Activated CD4-positive, alpha-beta T cell treated with anti-CD3 and anti-CD28 coated beads for 36 hours (primary cell): ENCODE results near the gene MYOD1. TPM values are rescaled to one million over a fixed set of nuclear protein-coding genes. Genes with fewer than 3 reads are reported as not detected.
A peak's percentile ranks its signal among the peaks of the same experiment; 100 is the strongest.

Experiments used
- ATAC-seq: fragments of 200-7000 bp; cut with Tn5 transposase; one replicate; pipeline ENCODE4 v1.10.0; 2021; ENCODE audit warnings: mild to moderate bottlenecking, moderate library complexity
- CTCF ChIA-PET: fragments of 350-600 bp; sonication (Branson Sonifier 250); formaldehyde crosslinking; loops from one replicate; lab custom pipeline; 2021; ENCODE audit warnings: antibody characterized with exemption; lab: Charles Lee
- POLR2A ChIA-PET: fragments of 350-600 bp; sonication (Branson Sonifier 250); formaldehyde crosslinking; loops from one replicate; lab custom pipeline; 2021; ENCODE audit warnings: antibody characterized with exemption, inconsistent platforms; lab: Charles Lee
- DNase-seq: peaks from one replicate; pipeline ENCODE4 v3.0.0-alpha.2; 2020
- H3K27ac Mint-ChIP-seq: one replicate; pipeline ENCODE4 v1.8.0; 2021; ENCODE audit warnings: mixed read lengths
- H3K27me3 Mint-ChIP-seq: one replicate; pipeline ENCODE4 v1.8.0; 2021; ENCODE audit warnings: mixed read lengths
- H3K36me3 Mint-ChIP-seq: one replicate; pipeline ENCODE4 v1.8.0; 2021; ENCODE audit warnings: low read depth, mixed read lengths
- H3K4me1 Mint-ChIP-seq: one replicate; pipeline ENCODE4 v1.8.0; 2021; ENCODE audit warnings: mixed read lengths
- H3K4me3 Mint-ChIP-seq: one replicate; pipeline ENCODE4 v1.8.0; 2021; ENCODE audit warnings: mild to moderate bottlenecking, moderate library complexity, mixed read lengths
- H3K9me3 Mint-ChIP-seq: one replicate; pipeline ENCODE4 v1.8.0; 2021; ENCODE audit warnings: low read depth, mixed read lengths
- intact Hi-C, 2 experiments: fragments of 100-400 bp; cut with DNase I in 1 of 2; cut with micrococcal nuclease in 1 of 2; formaldehyde crosslinking; loops; one replicate each; pipeline versions ENCODE4 v1.14.2 to v1.15.1; 2022 to 2024; cut with DNase I, micrococcal nuclease
- total RNA-seq, 2 experiments: library from RNA; stranded (reverse); gene quantifications; one replicate each; pipeline ENCODE4 v1.2.3, GENCODE V29; 2021

MYOD1 gene
- total RNA-seq, 2 experiments from 2014 or later = not detected

GRCh38 chr11:17760102-17761029, 41.0 kb downstream of the MYOD1 start:
- Mint-ChIP-seq H3K36me3 (no peaks in the 10 kb centered on the region), H3K27me3 (peaks cover 6% of the 10 kb centered on the region), H3K4me1 (peaks cover 2% of the 10 kb centered on the region), H3K27ac (no peak overlapping the region), H3K4me3 (no peak overlapping the region), H3K9me3 (no peaks in the 10 kb centered on the region)
- peak; percentile 62 for DNase-seq
- intact Hi-C loops = loop anchor here in 1 of 2 experiments (1.0 kb wide), 1 partner anchor 219 kb away; no protein-coding TSS in a partner anchor
- POLR2A ChIA-PET = no interaction called here
- CTCF ChIA-PET = interaction anchor here (0.7 to 1.5 kb wide), 2 partner anchors 29 to 33 kb away, joined by 3 read pairs; no protein-coding TSS in a partner anchor
- ATAC-seq = peak; percentile 90

- POLR2A ChIA-PET = no interaction called here
- no peaks in the 10 kb centered on the region for H3K9me3 Mint-ChIP-seq
These were observed 43.1 kb downstream of the MYOD1 start for GRCh38 chr11:17762309-17762974.

GRCh38 chr11:17763244-17763643, 43.9 kb downstream of the MYOD1 start:
- ATAC-seq (no peak), DNase-seq (no peak)
- ChIA-PET POLR2A (no interaction called here), CTCF (no interaction called here)
- peaks cover 3% of the 10 kb centered on the region for H3K27me3 Mint-ChIP-seq
- H3K9me3 Mint-ChIP-seq = no peaks in the 10 kb centered on the region
- H3K4me3 Mint-ChIP-seq = no peak overlapping the region
- no peaks in the 10 kb centered on the region for H3K36me3 Mint-ChIP-seq
- intact Hi-C loops = no loop called here
- peaks cover 2% of the 10 kb centered on the region for H3K4me1 Mint-ChIP-seq
- no peak overlapping the region for H3K27ac Mint-ChIP-seq

More at GRCh38 chr11:17762309-17762974, 43.1 kb downstream of the MYOD1 start:
- H3K27ac Mint-ChIP-seq = no peak overlapping the region
- CTCF ChIA-PET = interaction anchor here (0.7 kb wide), 1 partner anchor 79 kb away, joined by 3 read pairs; no protein-coding TSS in a partner anchor
- no peaks in the 10 kb centered on the region for H3K36me3 Mint-ChIP-seq
- no peak overlapping the region for H3K4me3 Mint-ChIP-seq
- intact Hi-C loops = no loop called here
- peak; percentile 36 for ATAC-seq
- peaks cover 3% of the 10 kb centered on the region for H3K27me3 Mint-ChIP-seq
- peaks cover 2% of the 10 kb centered on the region for H3K4me1 Mint-ChIP-seq
- DNase-seq = peak; percentile 11

- peaks cover 3% of the 10 kb centered on the region for H3K27me3 Mint-ChIP-seq
- no peak for DNase-seq
- ChIA-PET POLR2A (no interaction called here), CTCF (no interaction called here)
- H3K36me3 Mint-ChIP-seq = no peaks in the 10 kb centered on the region
- H3K9me3 Mint-ChIP-seq = no peaks in the 10 kb centered on the region
- ATAC-seq = no peak
- peaks cover 2% of the 10 kb centered on the region for H3K4me1 Mint-ChIP-seq
- intact Hi-C loops = no loop called here
- no peak overlapping the region for H3K4me3 Mint-ChIP-seq
- H3K27ac Mint-ChIP-seq = no peak overlapping the region
These were observed 44.3 kb downstream of the MYOD1 start for GRCh38 chr11:17763703-17764102.

GRCh38 chr11:17764446-17765218, 45.3 kb downstream of the MYOD1 start:
- H3K27me3 Mint-ChIP-seq = peaks cover 3% of the 10 kb centered on the region
- H3K27ac Mint-ChIP-seq = no peak overlapping the region
- POLR2A ChIA-PET = no interaction called here
- H3K4me3 Mint-ChIP-seq = no peak overlapping the region
- H3K4me1 Mint-ChIP-seq = peaks cover 2% of the 10 kb centered on the region
- H3K36me3 Mint-ChIP-seq = no peaks in the 10 kb centered on the region
- ATAC-seq (no peak), DNase-seq (no peak)
- H3K9me3 Mint-ChIP-seq = no peaks in the 10 kb centered on the region
- CTCF ChIA-PET = no interaction called here
- intact Hi-C loops = no loop called here

- Mint-ChIP-seq H3K4me3 (no peak overlapping the region), H3K4me1 (no peaks in the 10 kb centered on the region), H3K27ac (no peak overlapping the region), H3K36me3 (no peaks in the 10 kb centered on the region), H3K9me3 (no peaks in the 10 kb centered on the region), H3K27me3 (peaks cover 3% of the 10 kb centered on the region)
- intact Hi-C loops = no loop called here
- ChIA-PET POLR2A (no interaction called here), CTCF (no interaction called here)
- ATAC-seq = no peak
- no peak for DNase-seq
These were observed 46.1 kb downstream of the MYOD1 start for GRCh38 chr11:17765356-17766072.

- ATAC-seq = no peak
- ChIA-PET POLR2A (no interaction called here), CTCF (no interaction called here)
- Mint-ChIP-seq H3K4me3 (no peak overlapping the region), H3K4me1 (no peaks in the 10 kb centered on the region), H3K27me3 (peaks cover 3% of the 10 kb centered on the region), H3K36me3 (no peaks in the 10 kb centered on the region), H3K9me3 (no peaks in the 10 kb centered on the region), H3K27ac (no peak overlapping the region)
- no peak for DNase-seq
- intact Hi-C loops = no loop called here
These were observed 46.6 kb downstream of the MYOD1 start for GRCh38 chr11:17766073-17766359.

- H3K9me3 Mint-ChIP-seq = no peaks in the 10 kb centered on the region
- ATAC-seq = no peak
- DNase-seq = no peak
- POLR2A ChIA-PET = no interaction called here
- intact Hi-C loops = no loop called here
- H3K4me3 Mint-ChIP-seq = no peak overlapping the region
- H3K27ac Mint-ChIP-seq = no peak overlapping the region
- CTCF ChIA-PET = interaction anchor here (0.7 kb wide), 1 partner anchor 222 kb away, joined by 4 read pairs; no protein-coding TSS in a partner anchor
- no peaks in the 10 kb centered on the region for H3K4me1 Mint-ChIP-seq
- H3K36me3 Mint-ChIP-seq = no peaks in the 10 kb centered on the region
- H3K27me3 Mint-ChIP-seq = peaks cover 3% of the 10 kb centered on the region
These were observed 47.2 kb downstream of the MYOD1 start for GRCh38 chr11:17766590-17766989.

GRCh38 chr11:17767301-17767885, 48.0 kb downstream of the MYOD1 start:
- no peak overlapping the region for H3K27ac Mint-ChIP-seq
- no peak overlapping the region for H3K4me3 Mint-ChIP-seq
- intact Hi-C loops = no loop called here
- H3K9me3 Mint-ChIP-seq = no peaks in the 10 kb centered on the region
- ChIA-PET POLR2A (no interaction called here), CTCF (interaction anchor here (0.6 to 0.7 kb wide), 2 partner anchors 221 to 530 kb away, joined by 3 to 4 read pairs; no protein-coding TSS in a partner anchor)
- no peaks in the 10 kb centered on the region for H3K36me3 Mint-ChIP-seq
- H3K4me1 Mint-ChIP-seq = no peaks in the 10 kb centered on the region
- DNase-seq (no peak), ATAC-seq (no peak)
- peaks cover 3% of the 10 kb centered on the region for H3K27me3 Mint-ChIP-seq

- Mint-ChIP-seq H3K36me3 (no peaks in the 10 kb centered on the region), H3K27me3 (peaks cover 3% of the 10 kb centered on the region), H3K27ac (no peak overlapping the region), H3K4me3 (no peak overlapping the region), H3K4me1 (no peaks in the 10 kb centered on the region), H3K9me3 (no peaks in the 10 kb centered on the region)
- ChIA-PET CTCF (no interaction called here), POLR2A (no interaction called here)
- intact Hi-C loops = no loop called here
- DNase-seq (no peak), ATAC-seq (no peak)
These were observed 48.5 kb downstream of the MYOD1 start for GRCh38 chr11:17767914-17768313.
